ENCODE results near the gene UTF1.

Gene UTF1

DNA sequence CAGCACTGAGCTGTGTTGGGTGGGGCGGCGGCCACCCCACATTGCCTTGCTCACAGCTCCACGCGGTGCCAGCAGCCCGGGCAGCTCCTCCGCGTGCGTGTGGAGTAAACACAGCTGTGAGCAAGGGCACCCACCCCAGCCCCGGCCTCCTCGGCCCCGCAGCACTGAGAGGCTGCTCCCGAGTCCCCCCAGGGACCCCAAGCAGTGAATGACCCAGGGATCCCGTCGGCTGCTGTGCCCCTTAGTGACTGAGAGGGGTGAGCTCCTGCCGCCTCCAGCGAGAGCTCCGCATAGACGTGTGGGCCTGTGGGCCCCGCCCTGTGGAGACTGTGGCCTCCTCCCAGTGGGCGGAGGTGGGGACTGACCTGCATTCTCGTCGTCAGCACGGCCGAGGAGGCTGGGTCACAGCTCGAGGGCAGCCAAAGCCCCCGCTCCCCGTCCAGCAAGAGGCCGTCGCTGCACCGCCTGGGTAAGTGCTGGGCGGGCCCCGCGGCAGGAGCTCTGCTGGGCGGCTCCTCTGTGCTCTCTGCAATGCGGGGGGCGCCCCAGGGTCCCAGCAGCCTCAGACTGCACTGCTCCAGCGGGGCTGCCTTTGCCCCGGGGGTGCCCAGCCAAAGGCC lies 29.9 kb upstream of the UTF1 start:
- in situ Hi-C loops (cut with MboI; ENCODE audit: low sequenced_read_pairs, unreplicated experiment), result no loop called here
- TF ChIP-seq, protein P1, sequence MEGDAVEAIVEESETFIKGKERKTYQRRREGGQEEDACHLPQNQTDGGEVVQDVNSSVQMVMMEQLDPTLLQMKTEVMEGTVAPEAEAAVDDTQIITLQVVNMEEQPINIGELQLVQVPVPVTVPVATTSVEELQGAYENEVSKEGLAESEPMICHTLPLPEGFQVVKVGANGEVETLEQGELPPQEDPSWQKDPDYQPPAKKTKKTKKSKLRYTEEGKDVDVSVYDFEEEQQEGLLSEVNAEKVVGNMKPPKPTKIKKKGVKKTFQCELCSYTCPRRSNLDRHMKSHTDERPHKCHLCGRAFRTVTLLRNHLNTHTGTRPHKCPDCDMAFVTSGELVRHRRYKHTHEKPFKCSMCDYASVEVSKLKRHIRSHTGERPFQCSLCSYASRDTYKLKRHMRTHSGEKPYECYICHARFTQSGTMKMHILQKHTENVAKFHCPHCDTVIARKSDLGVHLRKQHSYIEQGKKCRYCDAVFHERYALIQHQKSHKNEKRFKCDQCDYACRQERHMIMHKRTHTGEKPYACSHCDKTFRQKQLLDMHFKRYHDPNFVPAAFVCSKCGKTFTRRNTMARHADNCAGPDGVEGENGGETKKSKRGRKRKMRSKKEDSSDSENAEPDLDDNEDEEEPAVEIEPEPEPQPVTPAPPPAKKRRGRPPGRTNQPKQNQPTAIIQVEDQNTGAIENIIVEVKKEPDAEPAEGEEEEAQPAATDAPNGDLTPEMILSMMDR (IDR thresholded peaks at IDR 0.05; ENCODE audit: borderline replicate concordance, control extremely low read depth, extremely low read depth, insufficient read depth, missing control alignments), result no peak
- DNase-seq (ENCODE audit: low spot score), result no peak

DNA sequence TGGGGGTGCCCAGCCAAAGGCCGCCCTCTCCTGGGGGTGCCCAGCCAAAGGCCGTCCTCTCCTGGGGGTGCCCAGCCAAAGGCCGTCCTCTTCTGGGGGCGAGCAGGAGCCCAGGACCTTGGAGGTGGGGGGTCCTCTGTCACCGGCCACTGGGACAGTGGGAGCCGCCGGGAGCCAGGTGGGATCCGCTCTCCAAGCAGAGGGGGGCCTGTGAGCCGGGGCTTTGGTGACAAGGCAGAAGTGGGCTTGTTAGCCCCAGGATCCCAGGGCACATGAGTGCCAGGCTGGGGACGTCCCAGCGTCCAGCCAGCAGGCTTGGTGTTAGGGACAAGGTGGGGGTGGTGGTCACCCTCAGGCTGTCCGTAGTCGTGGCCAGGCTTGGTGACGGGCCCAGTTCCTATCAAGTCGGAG lies 29.4 kb upstream of the UTF1 start:
- in situ Hi-C loops (cut with MboI; ENCODE audit: low sequenced_read_pairs, unreplicated experiment), result no loop called here
- TF ChIP-seq, protein P1 (IDR thresholded peaks at IDR 0.05; ENCODE audit: borderline replicate concordance, control extremely low read depth, extremely low read depth, insufficient read depth, missing control alignments), result no peak

DNA sequence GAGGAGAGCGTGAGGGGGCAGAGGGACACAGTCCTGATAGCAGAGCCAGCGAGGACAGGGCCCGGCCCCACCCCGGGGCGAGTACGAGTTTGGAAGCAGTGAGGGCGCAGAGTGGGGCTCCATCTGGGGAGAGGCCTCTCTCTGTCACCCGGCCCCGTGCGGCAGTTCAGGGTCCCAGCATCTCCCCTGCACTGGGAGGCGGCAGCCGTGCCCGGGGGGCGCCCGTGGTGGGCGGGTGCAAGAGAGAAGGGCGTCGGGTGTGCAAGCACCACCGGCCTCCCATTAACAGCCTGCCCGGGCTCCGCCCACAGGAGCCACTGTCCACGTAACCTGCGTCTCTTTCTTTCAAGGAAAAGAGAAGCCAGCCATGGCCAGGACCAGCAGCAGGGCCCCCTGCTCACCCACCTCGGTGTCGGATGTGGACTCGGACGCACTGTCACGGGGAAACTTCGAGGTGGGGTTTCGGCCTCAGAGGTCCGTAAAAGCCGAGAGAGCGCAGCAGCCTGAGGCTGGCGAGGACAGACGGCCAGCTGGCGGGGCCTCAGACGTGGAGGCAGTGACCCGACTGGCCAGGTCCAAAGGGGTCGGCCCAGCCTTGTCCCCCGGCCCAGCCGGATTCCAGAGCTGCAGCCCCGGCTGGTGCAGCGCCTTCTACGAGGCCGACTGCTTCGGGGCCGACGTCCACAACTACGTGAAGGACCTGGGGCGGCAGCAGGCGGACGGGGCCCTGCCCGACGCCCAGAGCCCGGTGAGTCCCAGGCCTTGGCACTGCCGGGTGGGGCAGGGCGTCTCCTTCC lies 28.7 kb upstream of the UTF1 start:
- DNase-seq (ENCODE audit: low spot score), result no peak
- TF ChIP-seq, protein P1 (IDR thresholded peaks at IDR 0.05; ENCODE audit: borderline replicate concordance, control extremely low read depth, extremely low read depth, insufficient read depth, missing control alignments), result no peak
- in situ Hi-C loops (cut with MboI; ENCODE audit: low sequenced_read_pairs, unreplicated experiment), result no loop called here

More for the DNA sequence above, 29.4 kb upstream of the UTF1 start:
- DNase-seq (ENCODE audit: low spot score), result no peak

DNA sequence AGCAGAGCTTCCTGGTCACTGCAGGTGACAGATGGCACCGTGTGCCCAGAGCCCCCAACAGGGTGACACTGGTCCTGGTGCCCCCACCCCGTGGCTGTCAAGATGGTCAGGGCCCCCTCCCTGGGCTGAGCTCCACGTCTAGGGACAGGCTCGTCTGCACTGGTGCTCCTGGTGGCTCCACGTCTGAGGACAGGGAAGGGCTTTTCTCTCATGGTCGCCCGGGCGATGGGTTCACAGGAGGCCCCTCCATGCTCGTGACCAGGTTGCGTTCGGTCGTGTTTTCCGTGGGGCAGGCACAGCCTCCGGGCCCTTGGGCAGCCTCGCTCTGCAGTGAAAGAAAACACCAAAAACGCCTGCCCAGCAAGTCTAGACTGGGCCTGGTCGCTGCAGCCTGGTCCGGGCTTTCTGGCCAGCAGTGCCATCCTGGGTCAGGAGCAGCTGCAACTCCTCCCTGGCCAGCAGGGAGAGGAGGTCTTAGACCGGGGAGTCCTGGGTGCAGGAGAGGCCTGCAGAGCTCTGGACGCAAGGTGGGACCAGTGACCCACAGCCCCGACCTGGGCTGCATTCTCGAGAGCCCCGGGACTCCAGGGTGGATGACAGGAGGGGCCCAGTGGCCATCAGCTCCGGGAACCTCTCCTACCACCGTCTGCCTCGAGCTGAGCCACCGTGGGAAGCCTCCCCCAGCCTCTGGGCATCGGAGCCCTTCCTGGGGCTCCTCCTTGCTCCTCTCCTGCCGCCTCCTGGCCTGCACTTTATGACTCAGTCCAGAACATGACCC lies 27.9 kb upstream of the UTF1 start:
- in situ Hi-C loops (cut with MboI; ENCODE audit: low sequenced_read_pairs, unreplicated experiment), result no loop called here
- DNase-seq (ENCODE audit: low spot score), result no peak
- TF ChIP-seq, protein P1 (IDR thresholded peaks at IDR 0.05; ENCODE audit: borderline replicate concordance, control extremely low read depth, extremely low read depth, insufficient read depth, missing control alignments), result no peak

DNA sequence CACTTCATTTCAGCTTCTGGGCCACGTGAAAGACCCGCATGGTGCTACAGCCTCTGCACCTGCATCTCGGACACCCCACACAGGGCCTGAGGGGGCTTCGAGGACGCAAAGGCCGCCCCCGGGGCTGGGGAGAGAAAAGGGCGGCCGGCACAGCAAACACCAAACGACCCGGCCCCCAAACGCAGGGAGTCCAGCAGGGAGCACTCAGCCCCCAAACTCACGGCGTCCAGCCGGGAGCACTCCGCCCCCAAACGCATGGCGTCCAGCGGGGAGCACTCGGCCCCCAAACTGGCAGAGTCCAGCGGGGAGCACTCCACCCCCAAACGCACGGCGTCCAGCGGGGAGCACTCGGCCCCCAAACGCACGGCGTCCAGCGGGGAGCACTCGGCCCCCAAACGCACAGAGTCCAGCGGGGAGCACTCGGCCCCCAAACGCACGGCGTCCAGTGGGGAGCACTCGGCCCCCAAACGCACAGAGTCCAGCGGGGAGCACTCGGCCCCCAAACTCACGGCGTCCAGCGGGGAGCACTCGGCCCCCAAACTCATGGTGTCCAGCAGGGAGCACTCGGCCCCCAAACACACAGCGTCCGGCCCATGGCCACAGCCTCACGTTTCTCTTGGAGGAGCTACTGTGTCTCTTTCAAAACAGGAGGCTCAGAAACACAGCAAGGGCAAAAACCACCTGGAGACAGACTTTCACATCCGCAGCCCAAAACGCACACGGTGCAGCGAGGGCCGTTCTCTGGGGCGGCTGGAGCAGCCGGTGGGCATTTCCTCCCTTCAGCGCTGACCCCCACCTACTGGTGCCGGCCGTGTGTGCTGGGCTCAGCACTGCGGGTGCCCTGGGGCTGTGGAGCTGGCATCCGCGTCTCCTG lies 27.0 kb upstream of the UTF1 start:
- in situ Hi-C loops (cut with MboI; ENCODE audit: low sequenced_read_pairs, unreplicated experiment), result no loop called here
- DNase-seq (ENCODE audit: low spot score), result no peak
- TF ChIP-seq, protein P1 (IDR thresholded peaks at IDR 0.05; ENCODE audit: borderline replicate concordance, control extremely low read depth, extremely low read depth, insufficient read depth, missing control alignments), result no peak
